SK-N-SH treated with all-trans-retinoic acid at 6 μM for 48 hours (cell line): Measurements from ENCODE around the gene SFXN1.

Experiments
- ARNTL ChIP-seq: fragments of 450-650 bp; formaldehyde crosslinking; IDR thresholded peaks from 2 replicates; pipeline ENCODE4 v1.5.0; 2020; ENCODE audit warnings: low read depth, mild to moderate bottlenecking, moderate library complexity, borderline replicate concordance
- CREB5 ChIP-seq: fragments of 250-450 bp; sonication (Bioruptor Pico); IDR thresholded peaks from 2 replicates; pipeline ENCODE4 v1.5.1; 2020; ENCODE audit warnings: low read depth, mild to moderate bottlenecking, moderate library complexity

GRCh38 chr5:175521313-175521833 is 43.0 kb downstream of the SFXN1 start:
- no peak for TF ChIP-seq ARNTL (CRISPR knock-in tag)
- TF ChIP-seq CREB5 (CRISPR knock-in tag), result no peak
